ENCODE measurements around the gene TCEAL9. TPM values are rescaled to one million over a fixed set of nuclear protein-coding genes. Genes with fewer than 3 reads are reported as not detected.

Gene TCEAL9
- total and polyA plus RNA-seq, 2 of the 8 experiments (the other 6 are each of a cell fraction or from before 2014, with no cell fraction given), result 22.2 to 36.8 TPM

- DNase-seq (ENCODE audit: low read depth in 1 of 2, low spot score in 2 of 2) (no peak), FAIRE-seq (no peak)
- Histone ChIP-seq H3K9me3 (ENCODE audit: insufficient read depth in 2 of 2, low read depth in 1 of 2, low read length in 1 of 2) (no peaks in the 10 kb centered on the region), H3K79me2 (ENCODE audit: control insufficient read depth in 1 of 2, insufficient read depth in 2 of 2, low read length in 2 of 2) (no peaks in the 10 kb centered on the region), H2BK15ac (ENCODE audit: low read length) (no peak overlapping the region), H4K8ac (ENCODE audit: extremely low read depth, insufficient read depth, low read length) (no peak overlapping the region), H2AK5ac (ENCODE audit: low read depth, low read length) (no peak overlapping the region), H3K9ac (replicated peaks in 1 of 4; ENCODE audit: extremely low read depth in 1 of 4, low read depth in 3 of 4, low read length in 3 of 4) (no peak overlapping the region), H2AFZ (ENCODE audit: low read length) (no peak overlapping the region), H3K27ac (ENCODE audit: low read depth, low read length) (no peak overlapping the region), H3K18ac (ENCODE audit: extremely low read depth, low read length) (no peak overlapping the region), H3K14ac (ENCODE audit: insufficient read length) (no peak overlapping the region), H3K4me3 (ENCODE audit: extremely low read depth in 1 of 4, insufficient read depth in 2 of 4, low read depth in 3 of 4, low read length in 4 of 4) (no peak overlapping the region), H3K27me3 (replicated peaks in 1 of 4; ENCODE audit: control insufficient read depth in 3 of 4, extremely low read depth in 1 of 4, insufficient read depth in 3 of 4, low read length in 3 of 4) (peaks cover 0 to 13% (median 2%) of the 10 kb centered on the region in 4 experiments; a peak in 2 of 7 replicates), H3K56ac (replicated peaks; ENCODE audit: insufficient read length, low read depth, low read length) (no peak overlapping the region), H3K79me1 (ENCODE audit: low read depth, low read length) (no peaks in the 10 kb centered on the region), H3K4ac (replicated peaks; ENCODE audit: insufficient read length, low read depth, low read length) (no peak overlapping the region), H4K91ac (replicated peaks; ENCODE audit: insufficient read length, low read length) (no peak overlapping the region), H2BK12ac (ENCODE audit: low read depth, low read length) (no peak overlapping the region), H2BK120ac (replicated peaks; ENCODE audit: low read depth, low read length) (no peak overlapping the region), H2BK5ac (ENCODE audit: low read depth, low read length) (no peak overlapping the region), H3K23ac (ENCODE audit: insufficient read length) (no peak overlapping the region), H3K36me3 (ENCODE audit: control insufficient read depth in 2 of 4, insufficient read depth in 4 of 4, low read length in 3 of 4) (no peaks in the 10 kb centered on the region), H4K20me1 (replicated peaks in 1 of 2; ENCODE audit: control insufficient read depth in 1 of 2, insufficient read depth in 2 of 2, low read length in 2 of 2) (no peaks in the 10 kb centered on the region), H3K23me2 (ENCODE audit: low read depth, low read length) (no peaks in the 10 kb centered on the region), H2BK20ac (ENCODE audit: low read length) (no peak overlapping the region), H4K5ac (ENCODE audit: insufficient read length, low read depth, low read length) (no peak overlapping the region), H3K4me1 (replicated peaks in 1 of 4; ENCODE audit: control insufficient read depth in 3 of 4, insufficient read depth in 4 of 4, low read length in 3 of 4) (no peaks in the 10 kb centered on the region), H3K4me2 (ENCODE audit: insufficient read depth in 1 of 2, low read depth in 2 of 2, low read length in 2 of 2) (no peak overlapping the region)
- WGBS, 2 experiments (ENCODE audit: extremely low coverage in 1 of 2, insufficient coverage in 1 of 2, insufficient read length in 1 of 2, insufficient replicate concordance in 2 of 2, low coverage in 1 of 2, low lambda C conversion rate in 2 of 2, missing lambda C conversion rate in 1 of 2), result 100% methylated on average over 1 of the region's 2 CpGs; no CpG with 5 or more reads in 1 of the 2 experiments
- TF ChIP-seq POU5F1 (IDR thresholded peaks at IDR 0.05; ENCODE audit: low read depth, low read length), result no peak
- no peak for TF ChIP-seq NRF1 (IDR thresholded peaks at IDR 0.05; ENCODE audit: low read depth, low read length)
- TF ChIP-seq EGR1 (IDR thresholded peaks at IDR 0.05; ENCODE audit: borderline replicate concordance, low read depth, low read length), result no peak
- no peak for TF ChIP-seq CTBP2 (IDR thresholded peaks at IDR 0.05; ENCODE audit: borderline replicate concordance, insufficient read depth, insufficient read length, low read length)
- TF ChIP-seq SIX5 (IDR thresholded peaks at IDR 0.05; ENCODE audit: low read depth, low read length), result no peak
- TF ChIP-seq RFX5 (IDR thresholded peaks at IDR 0.05; ENCODE audit: borderline replicate concordance, low read depth, low read length), result no peak
- no peak for TF ChIP-seq SIRT6 (IDR thresholded peaks at IDR 0.05; ENCODE audit: low read length)
- TF ChIP-seq TBP (IDR thresholded peaks at IDR 0.05; ENCODE audit: low read depth, low read length), result no peak
- no peak for TF ChIP-seq NANOG (IDR thresholded peaks at IDR 0.05; ENCODE audit: insufficient read depth, low read depth, low read length, poor library complexity, severe bottlenecking)
- no peak for TF ChIP-seq ZNF274 (IDR thresholded peaks at IDR 0.05; ENCODE audit: borderline replicate concordance, extremely low read depth, low read length)
- POLR2A ChIA-PET (ENCODE audit: partially characterized antibody), result interaction anchor here (1.3 kb wide), 1 partner anchor 12 kb away, joined by 3 read pairs; no protein-coding TSS in a partner anchor
- CTCF ChIA-PET (ENCODE audit: partially characterized antibody), result no interaction called here
These were observed 40.4 kb downstream of the TCEAL9 start for GRCh38 chrX:103396660-103397059.
